HFFc6 (cell line): ENCODE measurements around the gene TIAM1. TPM values are rescaled to one million over a fixed set of nuclear protein-coding genes. Genes with fewer than 3 reads are reported as not detected.

Experiments used
- DNase-seq: peaks from one replicate; pipeline ENCODE4 v3.0.0-alpha.2; 2018
- H3K27ac Mint-ChIP-seq: 2 replicates; pipeline ENCODE4 v1.8.0; 2020; ENCODE audit warnings: mild to moderate bottlenecking, mixed read lengths
- H3K27me3 Mint-ChIP-seq: 2 replicates; pipeline ENCODE4 v1.8.0; 2021; ENCODE audit warnings: mild to moderate bottlenecking, moderate library complexity, mixed read lengths; ENCODE audit not compliant: insufficient read depth
- H3K36me3 Mint-ChIP-seq: 2 replicates; pipeline ENCODE4 v1.8.0; 2021; ENCODE audit warnings: low read depth, mixed read lengths
- H3K4me1 Mint-ChIP-seq: 2 replicates; pipeline ENCODE4 v1.8.0; 2020; ENCODE audit warnings: low read depth, mixed read lengths
- H3K4me3 Mint-ChIP-seq: 2 replicates; pipeline ENCODE4 v1.8.0; 2020; ENCODE audit warnings: mild to moderate bottlenecking, moderate library complexity, mixed read lengths
- H3K9me3 Mint-ChIP-seq: 2 replicates; pipeline ENCODE4 v1.8.0; 2020; ENCODE audit warnings: mild to moderate bottlenecking, mixed read lengths
- total RNA-seq, 6 experiments: library from RNA; stranded (reverse); fragmentation: NEBNext Ultra II Directional; extraction: Animal tissue kit (Norgen Biotek cat#: 25700); gene quantifications; 2 replicates in 1 of 6; 3 replicates in 5 of 6; pipeline ENCODE4 v1.2.3, GENCODE V29; 2021
- TF ChIP-seq, protein P1 (sequence below): fragments of 200-600 bp; sonication (generic); IDR thresholded peaks from 2 replicates; pipeline ENCODE4 v1.5.0; 2021; ENCODE audit warnings: antibody characterized with exemption, mild to moderate bottlenecking

TIAM1 gene
- total RNA-seq, 6 experiments from 2014 or later, result 0.02 to 0.43 (median 0.27) TPM; not detected in 1

DNA sequence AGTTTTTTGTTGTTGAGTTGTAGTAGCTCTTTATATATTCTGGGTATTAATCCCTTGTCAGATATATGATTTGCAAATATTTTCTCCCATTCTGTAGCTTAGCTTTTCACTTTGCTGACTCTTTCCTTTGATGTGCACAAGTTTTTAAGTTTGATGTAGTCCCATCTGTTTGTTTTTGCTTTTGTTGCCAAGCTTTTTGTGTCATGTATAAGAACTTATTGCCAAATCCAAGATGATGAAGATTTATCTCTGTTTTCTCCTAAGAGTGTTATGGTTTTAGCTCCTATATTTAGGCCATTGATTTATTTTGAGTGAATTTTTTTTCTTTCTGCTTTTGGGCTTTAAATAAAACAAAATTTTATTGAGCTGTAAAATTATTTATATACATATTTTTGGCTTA is 253.7 kb downstream of the TIAM1 start:
- TF ChIP-seq, protein P1, sequence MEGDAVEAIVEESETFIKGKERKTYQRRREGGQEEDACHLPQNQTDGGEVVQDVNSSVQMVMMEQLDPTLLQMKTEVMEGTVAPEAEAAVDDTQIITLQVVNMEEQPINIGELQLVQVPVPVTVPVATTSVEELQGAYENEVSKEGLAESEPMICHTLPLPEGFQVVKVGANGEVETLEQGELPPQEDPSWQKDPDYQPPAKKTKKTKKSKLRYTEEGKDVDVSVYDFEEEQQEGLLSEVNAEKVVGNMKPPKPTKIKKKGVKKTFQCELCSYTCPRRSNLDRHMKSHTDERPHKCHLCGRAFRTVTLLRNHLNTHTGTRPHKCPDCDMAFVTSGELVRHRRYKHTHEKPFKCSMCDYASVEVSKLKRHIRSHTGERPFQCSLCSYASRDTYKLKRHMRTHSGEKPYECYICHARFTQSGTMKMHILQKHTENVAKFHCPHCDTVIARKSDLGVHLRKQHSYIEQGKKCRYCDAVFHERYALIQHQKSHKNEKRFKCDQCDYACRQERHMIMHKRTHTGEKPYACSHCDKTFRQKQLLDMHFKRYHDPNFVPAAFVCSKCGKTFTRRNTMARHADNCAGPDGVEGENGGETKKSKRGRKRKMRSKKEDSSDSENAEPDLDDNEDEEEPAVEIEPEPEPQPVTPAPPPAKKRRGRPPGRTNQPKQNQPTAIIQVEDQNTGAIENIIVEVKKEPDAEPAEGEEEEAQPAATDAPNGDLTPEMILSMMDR, result no peak
- H3K4me1 Mint-ChIP-seq, result no peaks in the 10 kb centered on the region
- H3K27ac Mint-ChIP-seq, result no peak overlapping the region
- no peak overlapping the region for H3K4me3 Mint-ChIP-seq
- no peak for DNase-seq
- H3K36me3 Mint-ChIP-seq, result no peaks in the 10 kb centered on the region
- H3K9me3 Mint-ChIP-seq, result no peaks in the 10 kb centered on the region; the same call in 1 of the 2 replicates
- H3K27me3 Mint-ChIP-seq, result no peaks in the 10 kb centered on the region; the same call in 1 of the 2 replicates

DNA sequence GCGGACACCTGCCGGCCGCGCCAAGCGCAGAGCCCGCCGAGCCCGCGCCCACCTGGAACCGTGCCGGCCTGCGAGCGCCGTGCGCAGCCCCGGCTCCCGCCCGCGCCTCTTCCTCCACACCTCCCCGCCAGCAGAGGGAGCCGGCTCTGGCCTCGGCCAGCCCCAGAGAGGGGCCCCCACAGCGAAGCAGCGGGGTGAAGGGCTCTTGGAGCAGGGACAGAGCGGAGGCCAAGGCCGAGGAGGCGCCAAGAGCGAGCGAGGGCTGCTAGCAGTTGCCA is 255.6 kb downstream of the TIAM1 start:
- DNase-seq, result no peak
- H3K36me3 Mint-ChIP-seq, result no peaks in the 10 kb centered on the region
- H3K9me3 Mint-ChIP-seq, result no peaks in the 10 kb centered on the region; the same call in 1 of the 2 replicates
- H3K4me1 Mint-ChIP-seq, result no peaks in the 10 kb centered on the region
- TF ChIP-seq, protein P1, result no peak
- no peak overlapping the region for H3K27ac Mint-ChIP-seq
- peaks cover 1% of the 10 kb centered on the region for H3K27me3 Mint-ChIP-seq
- H3K4me3 Mint-ChIP-seq, result no peak overlapping the region

DNA sequence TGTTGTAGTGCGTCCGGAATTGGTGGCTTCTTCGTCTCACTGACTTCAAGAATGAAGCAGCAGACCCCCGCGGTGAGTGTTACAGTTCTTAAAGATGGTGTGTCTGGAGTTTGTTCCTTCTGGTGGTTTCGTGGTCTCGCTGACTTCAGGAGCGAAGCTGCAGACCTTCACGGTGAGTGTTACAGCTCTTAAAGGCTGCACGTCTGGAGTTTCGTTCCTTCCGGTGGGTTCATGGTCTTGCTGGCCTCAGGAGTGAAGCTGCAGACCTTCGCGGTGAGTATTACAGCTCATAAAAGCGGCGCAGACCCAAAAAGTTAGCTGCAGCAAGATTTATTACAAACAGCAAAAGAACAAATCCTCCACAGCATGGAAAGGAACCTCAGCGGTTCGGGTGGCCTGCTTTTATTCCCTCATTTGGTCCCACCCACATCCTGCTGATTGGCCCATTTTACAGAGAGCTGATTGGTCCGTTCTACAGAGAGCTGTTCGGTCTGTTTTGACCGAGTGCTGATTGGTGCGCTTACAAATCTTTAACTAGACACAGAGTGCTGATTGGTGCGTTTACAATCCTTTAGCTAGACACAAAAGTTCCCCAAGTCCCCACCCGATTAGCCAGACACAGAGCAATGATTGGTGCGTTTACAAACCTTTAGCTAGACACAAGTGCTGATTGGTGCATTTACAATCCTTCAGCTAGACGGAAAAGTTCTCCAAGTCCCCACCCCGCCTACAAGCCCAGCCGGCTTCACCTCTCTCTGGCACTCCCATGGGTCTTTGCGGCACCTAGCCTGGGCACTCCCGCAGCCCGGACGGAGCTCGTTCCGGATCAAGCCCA is 256.2 kb downstream of the TIAM1 start:
- no peak overlapping the region for H3K4me3 Mint-ChIP-seq
- TF ChIP-seq, protein P1, result no peak
- no peak for DNase-seq
- H3K36me3 Mint-ChIP-seq, result no peaks in the 10 kb centered on the region
- no peaks in the 10 kb centered on the region; the same call in 1 of the 2 replicates for H3K9me3 Mint-ChIP-seq
- H3K27ac Mint-ChIP-seq, result no peak overlapping the region
- peaks cover 1% of the 10 kb centered on the region for H3K27me3 Mint-ChIP-seq
- no peaks in the 10 kb centered on the region for H3K4me1 Mint-ChIP-seq

DNA sequence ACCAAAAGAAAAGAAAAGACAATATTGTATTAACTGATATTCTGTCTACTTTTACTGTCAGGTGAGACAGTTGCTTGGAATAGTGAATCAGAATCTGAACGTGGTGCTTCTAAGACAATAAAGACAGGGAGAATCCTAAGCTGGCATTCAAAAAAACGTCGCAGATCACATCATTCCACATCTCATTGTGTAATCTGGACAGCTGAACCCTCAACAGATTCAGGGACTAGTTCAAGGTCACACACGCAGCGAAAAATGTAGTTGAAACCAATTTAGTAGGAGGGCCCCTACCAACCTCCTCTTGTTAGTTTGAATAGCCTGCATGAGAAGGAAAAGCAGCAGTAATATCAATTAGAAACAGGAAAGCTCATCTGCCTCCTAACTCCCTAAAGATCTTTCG is 259.4 kb downstream of the TIAM1 start:
- peaks cover 1% of the 10 kb centered on the region for H3K27me3 Mint-ChIP-seq
- no peak overlapping the region for H3K4me3 Mint-ChIP-seq

DNA sequence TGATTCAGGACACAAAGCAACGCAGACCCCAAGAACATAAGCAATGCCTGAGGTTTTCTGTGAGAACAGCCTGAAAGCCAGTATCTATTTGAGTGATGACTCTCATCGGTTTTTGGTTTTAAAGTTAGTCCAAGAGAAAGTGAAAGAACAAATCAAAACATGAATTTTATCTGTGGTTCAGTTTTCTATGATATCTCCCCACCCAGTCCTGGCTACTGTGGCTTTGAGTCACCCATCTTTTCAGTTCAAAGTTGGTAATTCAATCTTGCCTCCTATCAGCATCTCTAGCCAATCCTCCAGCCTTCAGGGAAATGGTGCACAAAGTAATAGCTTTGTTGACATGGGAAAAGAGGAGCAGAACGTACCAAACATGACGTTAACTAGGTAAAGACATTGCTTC is 265.3 kb downstream of the TIAM1 start:
- Mint-ChIP-seq H3K27ac (no peak overlapping the region), H3K9me3 (peaks cover 56% of the 10 kb centered on the region), H3K27me3 (peaks cover 1% of the 10 kb centered on the region; the same call in 1 of the 2 replicates), H3K36me3 (peaks cover 6% of the 10 kb centered on the region), H3K4me1 (no peaks in the 10 kb centered on the region), H3K4me3 (no peak overlapping the region)
- no peak for DNase-seq
- TF ChIP-seq, protein P1, result no peak

More for the DNA sequence above, 259.4 kb downstream of the TIAM1 start:
- Mint-ChIP-seq H3K9me3 (peaks cover 19% of the 10 kb centered on the region), H3K4me1 (no peaks in the 10 kb centered on the region), H3K36me3 (no peaks in the 10 kb centered on the region), H3K27ac (no peak overlapping the region)
- DNase-seq, result no peak
- TF ChIP-seq, protein P1, result no peak
